Uterus (tissue), 4 donors: ENCODE data around the gene ATF6B. TPM values are rescaled to one million over a fixed set of nuclear protein-coding genes. Genes with fewer than 3 reads are reported as not detected.

Experiments
- DNase-seq, 2 donors: peaks; one replicate each; pipeline ENCODE4 v3.0.0-alpha.2; 2019 to 2020
- H3K27ac ChIP-seq, 2 donors: fragments of 200-600 bp; sonication (generic); 1 replicate in 1 of 2; 2 replicates in 1 of 2; pipeline ENCODE4 v1.5.1; 2016 to 2018
- H3K27me3 ChIP-seq, 2 donors: fragments of 200-600 bp; sonication (generic); one replicate each; pipeline ENCODE4 v1.5.1; 2018 to 2019; ENCODE audit warnings: control low read depth in 1 of 2
- H3K36me3 ChIP-seq, 2 donors: fragments of 200-600 bp; sonication (generic); one replicate each; pipeline ENCODE4 v1.5.1; 2019; ENCODE audit warnings: control low read depth in 1 of 2
- H3K4me1 ChIP-seq, 2 donors: fragments of 200-600 bp; sonication (generic); one replicate each; pipeline ENCODE4 v1.5.1; 2018 to 2019; ENCODE audit warnings: control low read depth in 1 of 2
- H3K4me3 ChIP-seq, 2 donors: fragments of 200-600 bp; sonication (generic); 1 replicate in 1 of 2; 2 replicates in 1 of 2; pipeline ENCODE4 v1.5.1; 2018 to 2019; ENCODE audit warnings: mild to moderate bottlenecking in 1 of 2
- H3K9me3 ChIP-seq, 2 donors: fragments of 200-600 bp; sonication (generic); one replicate each; pipeline ENCODE4 v1.5.1; 2019; ENCODE audit warnings: control low read depth in 1 of 2
- POLR2A ChIP-seq, 2 donors: fragments of 450-650 bp; IDR thresholded peaks; one replicate each; pipeline ENCODE4 v1.6.1; 2016; ENCODE audit warnings: antibody characterized with exemption in 2 of 2, mild to moderate bottlenecking in 1 of 2, moderate library complexity in 1 of 2
- intact Hi-C: fragments of 100-400 bp; cut with DNase I; formaldehyde crosslinking; loops from one replicate; pipeline ENCODE4 v1.15.1; 2023; ENCODE audit warnings: low total_unique reads
- total RNA-seq, 4 donors: library from RNA; depleted of rRNA in 3 of 4; stranded (reverse); fragments of >200 nt in 3 of 4; gene quantifications; one replicate each; pipeline versions ENCODE4 v1.1.0 to v1.2.4, GENCODE V29; 2014 to 2023
- TF ChIP-seq, protein P1 (sequence below), 4 experiments: fragments of 200-600 bp in 2 of 4; fragments of 450-650 bp in 2 of 4; sonication (generic) in 2 of 4; IDR thresholded peaks; one replicate each; pipeline ENCODE4 v1.5.1; 2016 to 2019; ENCODE audit warnings: antibody characterized with exemption in 4 of 4, mild to moderate bottlenecking in 2 of 4, moderate library complexity in 1 of 4
- donor health status: DM: yes; HTN: yes; CAD: no.

ATF6B gene
- total RNA-seq, 4 donors from 2014 or later: 16.4 to 121 (median 33.6) TPM

DNA sequence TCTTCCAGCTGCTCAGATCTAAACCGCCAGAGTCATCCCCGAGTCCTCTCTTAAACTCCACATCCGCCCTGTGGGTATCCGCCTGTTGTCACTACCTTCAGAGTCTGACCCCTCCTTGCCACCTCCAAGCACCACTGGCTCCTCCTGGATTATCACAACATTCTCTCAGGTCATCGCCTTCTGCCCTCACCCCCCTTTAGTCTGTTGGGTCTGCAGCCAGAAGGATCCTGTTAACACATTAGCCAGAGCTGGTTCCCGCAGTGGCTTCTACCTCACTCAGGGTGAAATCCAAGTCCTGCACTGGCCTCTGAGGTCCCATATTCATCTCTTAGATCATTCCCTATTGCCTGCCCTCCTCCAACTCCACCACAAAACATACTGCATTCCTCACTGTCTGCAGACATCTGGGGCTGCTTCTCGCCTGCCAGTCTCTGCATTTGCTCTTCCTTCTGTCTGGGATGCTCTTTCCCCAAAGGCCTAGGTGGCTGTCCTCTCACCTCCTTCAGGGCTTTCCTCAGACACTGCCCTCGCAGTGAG lies 53.0 kb downstream of the ATF6B start:
- no peak for TF ChIP-seq POLR2A (IDR thresholded peaks at IDR 0.05)
- TF ChIP-seq, protein P1, sequence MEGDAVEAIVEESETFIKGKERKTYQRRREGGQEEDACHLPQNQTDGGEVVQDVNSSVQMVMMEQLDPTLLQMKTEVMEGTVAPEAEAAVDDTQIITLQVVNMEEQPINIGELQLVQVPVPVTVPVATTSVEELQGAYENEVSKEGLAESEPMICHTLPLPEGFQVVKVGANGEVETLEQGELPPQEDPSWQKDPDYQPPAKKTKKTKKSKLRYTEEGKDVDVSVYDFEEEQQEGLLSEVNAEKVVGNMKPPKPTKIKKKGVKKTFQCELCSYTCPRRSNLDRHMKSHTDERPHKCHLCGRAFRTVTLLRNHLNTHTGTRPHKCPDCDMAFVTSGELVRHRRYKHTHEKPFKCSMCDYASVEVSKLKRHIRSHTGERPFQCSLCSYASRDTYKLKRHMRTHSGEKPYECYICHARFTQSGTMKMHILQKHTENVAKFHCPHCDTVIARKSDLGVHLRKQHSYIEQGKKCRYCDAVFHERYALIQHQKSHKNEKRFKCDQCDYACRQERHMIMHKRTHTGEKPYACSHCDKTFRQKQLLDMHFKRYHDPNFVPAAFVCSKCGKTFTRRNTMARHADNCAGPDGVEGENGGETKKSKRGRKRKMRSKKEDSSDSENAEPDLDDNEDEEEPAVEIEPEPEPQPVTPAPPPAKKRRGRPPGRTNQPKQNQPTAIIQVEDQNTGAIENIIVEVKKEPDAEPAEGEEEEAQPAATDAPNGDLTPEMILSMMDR (IDR thresholded peaks at IDR 0.05): no peak
- intact Hi-C loops: no loop called here
- H3K27ac ChIP-seq: peak overlapping the region in 1 of 2 donors; percentile 79

DNA sequence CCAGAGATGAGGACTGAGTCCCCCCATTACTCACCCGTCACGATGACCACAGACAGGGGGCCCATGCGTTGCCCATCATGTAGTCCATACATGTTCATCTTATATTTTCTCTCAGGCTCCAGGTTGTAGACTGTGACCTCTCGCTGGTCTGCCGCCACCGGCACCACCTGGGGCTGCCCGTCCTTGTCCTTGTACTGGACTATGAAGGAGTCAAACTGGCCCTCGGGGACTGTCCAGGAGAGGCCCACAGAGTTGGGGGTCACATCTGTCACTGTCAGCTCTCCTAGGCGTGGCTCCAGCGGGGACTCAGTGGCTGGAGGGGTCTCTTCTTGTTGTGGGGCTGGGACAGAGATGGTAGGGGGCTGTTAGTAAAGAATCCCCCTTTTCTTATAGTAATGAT lies 54.4 kb downstream of the ATF6B start:
- Histone ChIP-seq H3K4me3 (no peak overlapping the region), H3K27me3 (no peaks in the 10 kb centered on the region), H3K36me3 (no peaks in the 10 kb centered on the region), H3K4me1 (peaks cover 0 to 3% of the 10 kb centered on the region in 2 donors), H3K9me3 (no peaks in the 10 kb centered on the region), H3K27ac (no peak overlapping the region)
- TF ChIP-seq, protein P1 (IDR thresholded peaks at IDR 0.05): no peak
- TF ChIP-seq POLR2A (IDR thresholded peaks at IDR 0.05): no peak
- DNase-seq: no peak
- intact Hi-C loops: no loop called here

More for the DNA sequence above, 53.0 kb downstream of the ATF6B start:
- Histone ChIP-seq H3K27me3 (no peaks in the 10 kb centered on the region), H3K4me3 (no peak overlapping the region), H3K9me3 (no peaks in the 10 kb centered on the region), H3K4me1 (peaks cover 0 to 3% of the 10 kb centered on the region in 2 donors), H3K36me3 (no peaks in the 10 kb centered on the region)
- DNase-seq: no peak

DNA sequence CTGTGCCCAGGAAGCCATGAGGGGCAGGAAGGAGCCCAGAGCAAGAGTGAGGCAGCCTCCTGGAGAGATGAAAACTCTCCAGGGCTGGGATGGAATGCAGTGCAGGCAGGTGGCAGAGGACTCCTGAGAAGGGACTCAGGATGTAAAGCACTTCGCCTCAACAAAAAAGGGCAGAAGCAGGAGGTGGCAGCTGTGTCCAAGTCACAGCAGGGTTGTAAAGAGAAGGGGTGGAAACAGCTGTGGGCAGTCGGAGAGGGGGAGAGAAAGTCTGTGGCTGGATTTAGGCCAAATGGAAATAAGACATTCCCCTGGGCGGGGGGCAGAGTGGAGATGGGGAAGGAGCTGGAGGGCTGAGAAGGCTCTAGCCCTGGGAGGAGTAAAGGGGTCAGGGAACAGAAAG lies 54.9 kb downstream of the ATF6B start:
- Histone ChIP-seq H3K4me3 (no peak overlapping the region), H3K27ac (no peak overlapping the region), H3K36me3 (no peaks in the 10 kb centered on the region), H3K27me3 (no peaks in the 10 kb centered on the region), H3K4me1 (peaks cover 0 to 3% of the 10 kb centered on the region in 2 donors), H3K9me3 (no peaks in the 10 kb centered on the region)
- TF ChIP-seq, protein P1 (IDR thresholded peaks at IDR 0.05): no peak
- TF ChIP-seq POLR2A (IDR thresholded peaks at IDR 0.05): no peak
- intact Hi-C loops: no loop called here
- DNase-seq: no peak

DNA sequence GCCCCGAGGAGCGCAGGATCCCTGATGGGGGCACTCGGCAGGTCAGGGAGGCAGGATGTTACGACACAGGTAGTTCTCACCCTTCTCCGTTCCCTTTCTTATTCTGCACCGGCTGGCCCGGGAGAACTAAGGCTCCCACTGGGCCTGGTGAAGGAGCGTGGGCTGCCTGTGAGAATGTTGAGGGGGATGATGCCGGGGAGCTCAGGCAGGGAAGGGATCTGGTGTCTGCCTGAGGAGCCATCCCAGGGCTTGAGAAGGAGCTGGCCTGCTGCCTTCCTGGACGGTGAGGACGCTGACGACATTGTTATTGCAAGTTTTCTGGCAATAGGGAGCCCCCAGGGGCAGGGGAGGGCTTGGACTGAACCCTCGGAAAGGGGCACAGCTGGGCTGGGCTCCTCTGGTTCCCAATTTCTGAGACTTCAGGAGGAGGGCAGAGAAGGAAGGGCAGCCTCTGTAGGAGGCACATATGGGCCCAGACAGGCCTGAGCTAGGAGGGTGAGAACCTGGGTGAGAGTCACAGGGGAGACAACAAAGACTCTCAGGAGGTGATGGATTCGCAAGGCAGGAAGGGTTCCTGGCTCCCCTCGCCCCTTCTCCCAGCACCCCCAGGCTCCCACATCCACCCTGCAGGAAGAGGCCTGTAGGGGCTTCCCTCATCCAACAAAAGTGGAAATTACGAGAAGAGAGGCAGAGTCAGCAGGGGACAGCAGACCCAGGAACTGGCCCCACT lies 57.1 kb downstream of the ATF6B start:
- Histone ChIP-seq H3K36me3 (no peaks in the 10 kb centered on the region), H3K9me3 (no peaks in the 10 kb centered on the region), H3K27ac (peak overlapping the region; percentile 57 to 73), H3K4me1 (peaks cover 0 to under 1% of the 10 kb centered on the region in 2 donors), H3K4me3 (no peak overlapping the region), H3K27me3 (no peaks in the 10 kb centered on the region)
- DNase-seq: peak; percentile 66 to 73
- TF ChIP-seq, protein P1 (IDR thresholded peaks at IDR 0.05): no peak
- no peak for TF ChIP-seq POLR2A (IDR thresholded peaks at IDR 0.05)
- intact Hi-C loops: no loop called here

DNA sequence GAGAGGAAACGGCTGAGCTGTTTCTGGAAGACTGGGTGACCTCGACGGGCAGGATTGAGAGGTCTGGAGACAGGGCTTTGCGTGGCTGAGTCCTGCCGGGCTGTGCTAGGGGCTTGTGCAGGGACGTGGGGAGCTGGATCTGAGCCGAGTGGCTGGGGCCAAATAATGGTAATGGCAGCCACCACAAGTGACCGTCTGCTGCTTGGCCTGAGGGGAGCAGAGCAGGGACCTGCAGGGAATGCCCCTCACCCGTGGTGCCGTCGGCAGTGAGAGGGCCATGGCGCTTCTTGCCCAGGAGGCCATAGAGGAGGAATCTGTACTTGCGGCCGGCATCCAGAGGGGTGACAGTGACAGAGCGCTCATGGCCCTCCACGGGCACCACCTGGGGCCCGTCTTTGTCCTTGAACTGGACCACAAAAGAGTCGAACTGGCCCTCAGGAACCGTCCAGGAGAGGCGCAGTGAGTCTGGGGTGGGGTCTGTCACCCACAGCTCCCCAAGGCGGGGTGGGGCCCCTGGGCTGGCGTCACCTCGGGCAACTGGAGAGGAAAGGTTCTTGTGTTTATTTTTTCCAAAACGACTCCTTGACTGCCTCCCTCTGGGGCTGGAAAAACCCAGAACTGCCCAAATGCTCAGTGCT lies 58.0 kb downstream of the ATF6B start:
- H3K36me3 ChIP-seq: no peaks in the 10 kb centered on the region
- no peaks in the 10 kb centered on the region for H3K9me3 ChIP-seq
- TF ChIP-seq, protein P1 (IDR thresholded peaks at IDR 0.05): no peak
- TF ChIP-seq POLR2A (IDR thresholded peaks at IDR 0.05): no peak
- DNase-seq: no peak
- no peaks in the 10 kb centered on the region for H3K4me1 ChIP-seq
- H3K27me3 ChIP-seq: no peaks in the 10 kb centered on the region
- peak overlapping the region; percentile 57 to 73 for H3K27ac ChIP-seq
- intact Hi-C loops: no loop called here
- no peak overlapping the region for H3K4me3 ChIP-seq
